HG03196 (cell line): ENCODE measurements around the gene GPR158.
"Not testable (repeated sequence)": the region's sequence is repeated elsewhere in the genome, so short reads cannot be mapped to it uniquely, and the experiment has no call there.

Experiments
- ATAC-seq: cut with Tn5 transposase; IDR thresholded peaks from one replicate; pipeline ENCODE4 v1.9.1; 2021; ENCODE audit not compliant: unreplicated experiment

Gene GPR158

GRCh38 chr10:25174461-25175230, at the start of gene GPR158:
Gene GPR158, plus strand, starts transcription at chr10:25175001. Its CDS starts 420 bp downstream, at chr10:25175421.
- no peak for ATAC-seq

GRCh38 chr10:25125201-25125611, 49.6 kb upstream of the GPR158 start:
- no peak for ATAC-seq

- ATAC-seq = no peak
Observed at GRCh38 chr10:25129592-25129991, 45.2 kb upstream of the GPR158 start.

- ATAC-seq = no peak
Observed at GRCh38 chr10:25130906-25131305, 43.9 kb upstream of the GPR158 start.

- no peak for ATAC-seq
Observed at GRCh38 chr10:25142116-25142864, 32.5 kb upstream of the GPR158 start.

- no peak for ATAC-seq
Observed at GRCh38 chr10:25157650-25158049, 17.2 kb upstream of the GPR158 start.

- ATAC-seq = no peak
Observed at GRCh38 chr10:25159591-25159990, 15.2 kb upstream of the GPR158 start.

- no peak for ATAC-seq
Observed at GRCh38 chr10:25162391-25162790, 12.4 kb upstream of the GPR158 start.

- ATAC-seq = not testable (repeated sequence)
Observed at GRCh38 chr10:25163464-25163863, 11.3 kb upstream of the GPR158 start.

GRCh38 chr10:25169740-25170139, 5.1 kb upstream of the GPR158 start:
- no peak for ATAC-seq

- ATAC-seq = no peak
Observed at GRCh38 chr10:25170627-25171026, 4.2 kb upstream of the GPR158 start.

GRCh38 chr10:25175527-25176420, 973 bp downstream of the GPR158 start:
- no peak for ATAC-seq

GRCh38 chr10:25176421-25176968, 1.7 kb downstream of the GPR158 start:
- ATAC-seq = no peak

- no peak for ATAC-seq
Observed at GRCh38 chr10:25177093-25177753, 2.4 kb downstream of the GPR158 start.

- no peak for ATAC-seq
Observed at GRCh38 chr10:25177754-25178135, 2.9 kb downstream of the GPR158 start.

- ATAC-seq = no peak
Observed at GRCh38 chr10:25178411-25178810, 3.6 kb downstream of the GPR158 start.

- no peak for ATAC-seq
Observed at GRCh38 chr10:25180801-25181200, 6.0 kb downstream of the GPR158 start.

GRCh38 chr10:25182636-25183035, 7.8 kb downstream of the GPR158 start:
- no peak for ATAC-seq

- ATAC-seq = no peak
Observed at GRCh38 chr10:25191162-25191895, 16.5 kb downstream of the GPR158 start.

- no peak for ATAC-seq
Observed at GRCh38 chr10:25198151-25198550, 23.4 kb downstream of the GPR158 start.
